Caki2 (cell line): Measurements from ENCODE around the gene DLX1. TPM values are rescaled to one million over a fixed set of nuclear protein-coding genes. Genes with fewer than 3 reads are reported as not detected.

Experiments used
- DNase-seq: peaks from one replicate; pipeline ENCODE4 v3.0.0-alpha.2; 2015; ENCODE audit warnings: low read depth
- in situ Hi-C: cut with HindIII; loops from 2 replicates; pipeline ENCODE4 v1.10.0; 2016; ENCODE audit warnings: low sequenced_read_pairs, low pct_unique_long_range_greater_than_20kb, mixed read lengths
- total RNA-seq: library from RNA; depleted of rRNA; stranded (reverse); fragments of >200 nt; shearing (Covaris generic); gene quantifications from 2 replicates; pipeline ENCODE4 v1.2.3, GENCODE V29; 2014; ENCODE audit warnings: low replicate concordance; rRNA removed

Gene DLX1
- 3.2 and 9.6 TPM in 2 replicates for total RNA-seq

GRCh38 chr2:172085460-172086159 is at the start of gene DLX1:
TSS of gene DLX1 (plus strand) at chr2:172085507. CDS start at chr2:172085678, 171 bp downstream.
- no peak for DNase-seq
- in situ Hi-C loops, result no loop called here

GRCh38 chr2:172038121-172038520 is 47.2 kb upstream of the DLX1 start:
- in situ Hi-C loops, result no loop called here
- no peak for DNase-seq

DNA sequence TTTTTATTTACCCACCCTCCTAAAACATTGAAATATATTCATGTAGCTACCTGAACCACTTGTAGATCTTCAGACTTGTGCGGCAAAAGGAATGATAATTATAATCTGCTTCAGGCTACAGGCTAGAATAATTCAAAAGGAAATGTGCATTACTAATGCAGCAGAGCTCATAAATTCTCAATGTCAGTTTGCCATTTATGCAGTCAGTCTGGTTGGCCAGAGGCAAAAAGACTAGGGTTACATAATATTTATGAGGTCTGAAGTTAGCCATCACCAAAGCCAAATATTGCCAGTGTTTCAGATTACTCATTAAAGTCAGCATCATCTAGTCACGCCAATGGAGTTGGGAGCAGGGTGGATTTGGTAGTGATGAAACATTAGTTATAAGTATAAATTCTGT is 46.7 kb upstream of the DLX1 start:
- in situ Hi-C loops, result no loop called here
- peak; percentile 28 for DNase-seq

DNA sequence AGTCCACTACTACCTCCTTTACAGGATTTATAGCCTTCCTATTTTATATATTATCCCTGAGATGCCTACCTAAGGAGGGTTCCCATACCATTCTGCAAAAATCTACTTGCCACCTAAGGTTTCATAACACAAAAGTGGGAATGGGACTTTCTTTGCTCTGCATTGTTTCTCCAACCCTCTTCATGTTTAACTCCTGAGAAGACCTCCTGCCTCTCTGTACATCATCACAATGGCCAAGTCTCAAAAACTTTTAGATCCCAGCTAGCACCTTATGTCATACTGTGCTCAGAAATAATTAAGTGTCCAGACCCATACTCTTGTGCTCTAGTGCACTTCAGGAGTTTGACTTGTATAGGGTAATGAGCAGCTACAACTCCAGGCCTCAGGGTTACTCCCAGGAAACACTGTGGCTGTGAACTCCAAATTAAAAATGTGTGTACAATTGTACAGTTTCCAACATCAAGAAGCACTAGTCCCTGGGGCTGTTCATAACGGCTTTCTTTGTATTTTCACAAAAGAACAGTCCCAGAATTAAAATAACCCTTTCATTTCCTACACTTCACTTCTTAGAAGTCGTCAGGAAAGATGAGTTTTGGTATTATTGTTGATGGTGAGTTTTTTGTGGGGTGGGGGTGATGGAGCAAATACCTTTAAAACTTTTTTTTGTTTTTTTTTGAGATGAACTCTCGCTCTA is 46.1 kb upstream of the DLX1 start:
- DNase-seq, result no peak
- in situ Hi-C loops, result no loop called here

DNA sequence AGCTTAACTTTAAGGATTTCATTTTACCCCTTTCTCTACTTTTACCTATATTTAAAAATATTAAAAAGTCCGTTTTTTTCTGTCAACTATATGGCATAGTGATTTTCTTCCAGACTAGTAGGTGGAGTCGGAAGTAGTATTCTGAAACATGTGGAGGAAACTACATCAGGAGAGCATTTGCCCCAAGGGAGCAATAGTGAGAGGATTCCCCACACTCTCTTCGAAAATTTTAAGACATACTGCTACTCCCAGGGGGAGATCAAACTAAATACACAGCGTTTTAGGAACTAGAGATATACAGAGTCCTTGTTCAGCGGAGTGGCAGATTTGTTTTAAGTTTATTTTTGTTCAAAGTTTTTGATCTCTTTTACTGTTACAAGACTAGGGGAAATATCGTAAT is 45.0 kb upstream of the DLX1 start:
- no peak for DNase-seq
- in situ Hi-C loops, result no loop called here

GRCh38 chr2:172046080-172046678 is 39.1 kb upstream of the DLX1 start:
- no peak for DNase-seq
- in situ Hi-C loops, result no loop called here

GRCh38 chr2:172046866-172047565 is 38.3 kb upstream of the DLX1 start:
- no peak for DNase-seq
- in situ Hi-C loops, result no loop called here

GRCh38 chr2:172047566-172048507 is 37.5 kb upstream of the DLX1 start:
- in situ Hi-C loops, result no loop called here

GRCh38 chr2:172048508-172049503 is 36.5 kb upstream of the DLX1 start:
- in situ Hi-C loops, result no loop called here

More at GRCh38 chr2:172047566-172048507, 37.5 kb upstream of the DLX1 start:
- DNase-seq, result no peak

DNA sequence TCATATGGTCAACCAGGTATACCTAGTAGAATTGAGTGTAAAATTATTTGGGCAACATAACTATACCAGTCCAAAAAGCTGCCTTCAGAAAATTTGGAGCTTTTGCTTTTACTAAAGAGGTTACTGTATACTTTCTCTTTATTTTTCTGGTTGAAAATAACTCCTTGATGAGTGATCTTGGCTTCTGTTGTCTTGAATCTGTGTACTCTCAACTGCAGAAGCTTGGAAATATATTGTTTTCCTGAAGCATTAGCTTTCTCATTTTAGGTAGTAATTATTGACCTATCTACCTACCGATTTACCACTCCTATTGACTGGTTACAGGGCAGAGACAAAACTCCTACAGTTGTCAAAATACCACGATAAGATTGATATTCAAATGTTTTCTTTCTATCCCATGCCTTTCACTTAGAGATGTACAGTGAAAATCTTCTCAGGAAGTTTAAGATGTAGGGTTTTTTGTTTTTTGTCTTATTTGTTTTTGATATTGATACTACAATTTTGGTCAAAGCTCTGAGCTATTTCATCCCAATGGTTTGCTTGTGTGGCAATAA is 35.7 kb upstream of the DLX1 start:
- in situ Hi-C loops, result no loop called here
- DNase-seq, result no peak

More at GRCh38 chr2:172048508-172049503, 36.5 kb upstream of the DLX1 start:
- DNase-seq, result no peak

- in situ Hi-C loops, result no loop called here
- DNase-seq, result no peak
These were observed 34.7 kb upstream of the DLX1 start for GRCh38 chr2:172050479-172051125.

- in situ Hi-C loops, result no loop called here
- DNase-seq, result no peak
These were observed 33.0 kb upstream of the DLX1 start for GRCh38 chr2:172052000-172052983.

DNA sequence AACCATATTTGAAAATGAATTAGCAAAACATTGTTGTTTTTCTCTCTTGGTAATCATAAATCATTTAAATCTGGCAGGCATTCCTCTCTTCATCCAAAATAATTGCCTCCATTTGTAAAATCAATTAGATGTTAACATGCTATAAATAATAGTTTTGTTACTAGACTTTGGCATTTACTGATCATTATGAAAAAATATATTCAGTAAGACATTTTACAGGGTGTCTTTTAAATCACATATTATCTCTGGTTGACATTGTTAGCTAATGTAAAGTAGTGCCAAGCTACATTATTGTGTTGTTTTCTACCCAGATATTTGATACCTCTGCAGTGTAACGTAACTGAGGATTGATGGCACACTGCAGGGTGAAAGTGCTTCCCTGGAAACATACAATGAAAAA is 31.8 kb upstream of the DLX1 start:
- DNase-seq, result no peak
- in situ Hi-C loops, result no loop called here

DNA sequence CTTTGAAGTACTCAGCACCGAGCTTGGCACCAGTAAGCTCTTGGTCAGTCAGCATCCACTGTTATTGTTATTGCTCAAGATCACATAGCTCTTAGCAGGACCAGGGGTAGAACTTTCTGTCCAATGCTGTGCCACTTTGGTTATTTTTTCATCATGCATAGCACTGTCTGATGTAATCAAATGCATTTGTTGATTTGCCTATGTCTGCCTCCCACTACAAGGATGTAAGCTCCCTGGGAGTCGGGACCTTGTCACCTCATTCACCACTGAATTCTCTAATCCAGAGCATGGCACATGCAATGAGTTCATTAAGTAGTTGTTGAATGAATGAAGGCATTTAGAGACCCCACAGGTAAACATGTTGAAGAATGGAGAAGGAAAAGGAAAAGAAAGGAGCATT is 29.0 kb upstream of the DLX1 start:
- in situ Hi-C loops, result no loop called here
- no peak for DNase-seq

DNA sequence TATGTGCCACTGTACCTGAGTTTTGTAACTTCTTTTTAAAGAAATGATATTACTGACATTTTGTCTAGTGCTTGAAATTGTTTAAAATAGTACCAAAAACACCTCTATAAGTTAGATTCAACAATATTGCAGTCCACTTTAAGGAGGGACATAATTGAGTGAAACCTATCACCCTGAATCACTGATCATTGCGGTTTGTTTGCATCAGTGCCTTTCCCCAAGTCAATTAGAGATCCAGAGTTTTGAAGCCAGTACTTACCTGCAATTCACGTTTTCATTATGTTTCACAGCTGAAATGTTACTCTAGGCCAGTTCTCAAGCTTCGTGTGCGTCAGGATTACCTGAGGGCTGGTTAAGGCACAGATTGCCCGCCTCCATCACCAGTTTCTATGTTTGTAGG is 26.6 kb upstream of the DLX1 start:
- DNase-seq, result no peak
- in situ Hi-C loops, result no loop called here
